H9 (cell line): Measurements from ENCODE around the gene NTSR2. TPM values are rescaled to one million over a fixed set of nuclear protein-coding genes. Genes with fewer than 3 reads are reported as not detected.

Experiments
- DNase-seq: peaks from one replicate; pipeline ENCODE4 v3.0.0-alpha.2; 2017
- H2AFZ ChIP-seq: one replicate; pipeline ENCODE4 v1.6.1; 2013; ENCODE audit warnings: mild to moderate bottlenecking, low read length, control low read depth, moderate library complexity
- H2AK5ac ChIP-seq: 2 replicates; pipeline ENCODE4 v1.6.1; 2013; ENCODE audit warnings: low read length, control low read depth, mixed read lengths; ENCODE audit not compliant: insufficient read length
- H2BK120ac ChIP-seq: one replicate; pipeline ENCODE4 v1.6.1; 2013; ENCODE audit warnings: low read depth, mild to moderate bottlenecking, low read length, control low read depth, inconsistent platforms; ENCODE audit not compliant: poor library complexity, severe bottlenecking
- H2BK12ac ChIP-seq: 2 replicates; pipeline ENCODE4 v1.6.1; 2013; ENCODE audit warnings: low read length, control low read depth, mixed read lengths, low read depth; ENCODE audit not compliant: insufficient read length
- H2BK15ac ChIP-seq: 2 replicates; pipeline ENCODE4 v1.6.1; 2013; ENCODE audit warnings: low read depth, low read length, control low read depth
- H2BK20ac ChIP-seq: one replicate; pipeline ENCODE4 v1.6.1; 2013; ENCODE audit warnings: low read depth, mild to moderate bottlenecking, low read length, control low read depth, inconsistent platforms; ENCODE audit not compliant: poor library complexity, severe bottlenecking
- H2BK5ac ChIP-seq: 2 replicates; pipeline ENCODE4 v1.6.1; 2013; ENCODE audit warnings: low read length, control low read depth, mixed read lengths; ENCODE audit not compliant: insufficient read length
- H3K14ac ChIP-seq: 2 replicates; pipeline ENCODE4 v1.6.1; 2013; ENCODE audit warnings: low read length, control low read depth; ENCODE audit not compliant: insufficient read depth
- H3K18ac ChIP-seq: 2 replicates; pipeline ENCODE4 v1.6.1; 2013; ENCODE audit warnings: low read depth, mild to moderate bottlenecking, mixed read lengths, low read length, control low read depth; ENCODE audit not compliant: insufficient read length
- H3K23ac ChIP-seq: 2 replicates; pipeline ENCODE4 v1.6.1; 2013; ENCODE audit warnings: low read length, control low read depth, mixed read lengths, low read depth; ENCODE audit not compliant: insufficient read length
- H3K23me2 ChIP-seq: 2 replicates; pipeline ENCODE4 v1.6.1; 2013; ENCODE audit warnings: low read depth, mild to moderate bottlenecking, mixed read lengths, low read length, control low read depth; ENCODE audit not compliant: insufficient read length, poor library complexity, severe bottlenecking
- H3K27ac ChIP-seq: 2 replicates; pipeline ENCODE4 v1.5.1; 2013; ENCODE audit warnings: low read length, control low read depth, mixed read lengths, low read depth; ENCODE audit not compliant: insufficient read length
- H3K27me3 ChIP-seq: 2 replicates; pipeline ENCODE4 v1.6.1; 2013; ENCODE audit warnings: low read length, control low read depth, inconsistent platforms; ENCODE audit not compliant: insufficient read depth
- H3K4ac ChIP-seq: 2 replicates; pipeline ENCODE4 v1.6.1; 2013; ENCODE audit warnings: low read depth, mild to moderate bottlenecking, control low read depth, inconsistent platforms, low read length, moderate library complexity
- H3K4me1 ChIP-seq: 2 replicates; pipeline ENCODE4 v1.6.1; 2013; ENCODE audit warnings: low read length, control low read depth, inconsistent platforms; ENCODE audit not compliant: insufficient read depth
- H3K4me2 ChIP-seq: 2 replicates; pipeline ENCODE4 v1.6.1; 2013; ENCODE audit warnings: low read length, control low read depth, mixed read lengths; ENCODE audit not compliant: insufficient read length, insufficient read depth
- H3K56ac ChIP-seq: 2 replicates; pipeline ENCODE4 v1.6.1; 2013; ENCODE audit warnings: low read depth, mild to moderate bottlenecking, mixed read lengths, low read length, control low read depth; ENCODE audit not compliant: insufficient read length
- H3K79me1 ChIP-seq: 2 replicates; pipeline ENCODE4 v1.6.1; 2013; ENCODE audit warnings: low read depth, mild to moderate bottlenecking, moderate library complexity, low read length, control low read depth, inconsistent platforms; ENCODE audit not compliant: insufficient read depth, poor library complexity, severe bottlenecking
- H3K79me2 ChIP-seq: 2 replicates; pipeline ENCODE4 v1.6.1; 2013; ENCODE audit warnings: low read length, control low read depth, inconsistent platforms; ENCODE audit not compliant: insufficient read depth
- H3K9ac ChIP-seq: 2 replicates; pipeline ENCODE4 v1.6.1; 2013; ENCODE audit warnings: low read length, control low read depth, mixed read lengths; ENCODE audit not compliant: insufficient read length; ENCODE audit errors: extremely low read depth
- H3K9me3 ChIP-seq: one replicate; pipeline ENCODE4 v1.6.1; 2013; ENCODE audit warnings: low read depth, low read length, inconsistent platforms; ENCODE audit not compliant: control insufficient read depth
- H3T11ph ChIP-seq: one replicate; pipeline ENCODE4 v1.6.1; 2013; ENCODE audit warnings: mild to moderate bottlenecking, low read length, control low read depth, inconsistent platforms
- H4K20me1 ChIP-seq: one replicate; pipeline ENCODE4 v1.6.1; 2013; ENCODE audit not compliant: control insufficient read depth, insufficient read length, insufficient read depth
- H4K5ac ChIP-seq: 2 replicates; pipeline ENCODE4 v1.6.1; 2013; ENCODE audit warnings: low read depth, mild to moderate bottlenecking, mixed read lengths, low read length, control low read depth; ENCODE audit not compliant: insufficient read length
- H4K8ac ChIP-seq: replicated peaks from 2 replicates; pipeline ENCODE4 v1.6.1; 2013; ENCODE audit warnings: low read length, control low read depth, mixed read lengths, low read depth; ENCODE audit not compliant: insufficient read length
- H4K91ac ChIP-seq: 2 replicates; pipeline ENCODE4 v1.6.1; 2013; ENCODE audit warnings: low read depth, mild to moderate bottlenecking, moderate library complexity, mixed read lengths, low read length, control low read depth; ENCODE audit not compliant: insufficient read length
- H3K27ac Mint-ChIP-seq, 3 experiments: 2 replicates in 2 of 3; 3 replicates in 1 of 3; pipeline ENCODE4 v1.8.0; 2020 to 2021; ENCODE audit warnings: mixed read lengths in 3 of 3, mild to moderate bottlenecking in 1 of 3, moderate library complexity in 1 of 3
- H3K27me3 Mint-ChIP-seq: 2 replicates; pipeline ENCODE4 v1.8.0; 2021; ENCODE audit warnings: low read depth, mild to moderate bottlenecking, moderate library complexity, mixed read lengths
- H3K36me3 Mint-ChIP-seq, 3 experiments: 2 replicates in 2 of 3; 3 replicates in 1 of 3; pipeline ENCODE4 v1.8.0; 2020 to 2021; ENCODE audit warnings: low read depth in 3 of 3, mixed read lengths in 3 of 3; ENCODE audit not compliant: insufficient read depth in 1 of 3
- H3K4me1 Mint-ChIP-seq, 2 experiments: 2 replicates each; pipeline ENCODE4 v1.8.0; 2020; ENCODE audit warnings: mixed read lengths in 2 of 2
- H3K4me3 Mint-ChIP-seq, 2 experiments: 2 replicates in 1 of 2; 3 replicates in 1 of 2; pipeline ENCODE4 v1.8.0; 2020 to 2021; ENCODE audit warnings: mild to moderate bottlenecking in 2 of 2, mixed read lengths in 2 of 2, moderate library complexity in 1 of 2
- H3K9me3 Mint-ChIP-seq, 2 experiments: 2 replicates in 1 of 2; 3 replicates in 1 of 2; pipeline ENCODE4 v1.8.0; 2020; ENCODE audit warnings: mild to moderate bottlenecking in 2 of 2, mixed read lengths in 2 of 2, moderate library complexity in 1 of 2
- WGBS: extraction: QIAGEN DNeasy Blood & Tissue Kit; methylation state at CpG from one replicate; pipeline ENCODE4 v1.1.7; 2013; ENCODE audit warnings: missing lambda C conversion rate, low lambda C conversion rate, mixed read lengths; ENCODE audit not compliant: insufficient read length; ENCODE audit errors: extremely low coverage; 5-methylcytosine and 5-hydroxymethylcytosine counted together
- long read RNA-seq: library from polyadenylated mRNA; unstranded; transcript quantifications from one replicate; pipeline ENCODE4 v2.0.0, GENCODE V29; 2020
- total RNA-seq: library from RNA; stranded (reverse); gene quantifications from 2 replicates; pipeline ENCODE4 v1.2.1, GENCODE V29; 2021
- TF ChIP-seq, protein P1 (sequence below): fragments of 200-600 bp; sonication (generic); conservative IDR thresholded peaks from 3 replicates; pipeline ENCODE4 v1.8.0; 2021; ENCODE audit warnings: antibody characterized with exemption, mild to moderate bottlenecking

Gene NTSR2
- not detected in 2 replicates for total RNA-seq
- long read RNA-seq, partial matches to known transcripts, result 0 of 1 reads
- long read RNA-seq, other reads (novel, unspliced or antisense), result 1 of 1 reads

- no peak within 1 kb of the TSS for H3T11ph ChIP-seq
- H3K56ac ChIP-seq, result no peak within 1 kb of the TSS
- H3K23me2 ChIP-seq, result peaks cover 3% of the 10 kb centered on the region
- H4K91ac ChIP-seq, result no peak within 1 kb of the TSS
- no peaks in the 10 kb centered on the region for H3K79me2 ChIP-seq
- H2BK5ac ChIP-seq, result no peak within 1 kb of the TSS
- H2AFZ ChIP-seq, result no peak within 1 kb of the TSS
- peaks cover 10% of the 10 kb centered on the region for H3K27me3 ChIP-seq
- peaks cover 5 to 6% of the 10 kb centered on the region in 2 experiments for H3K4me1 Mint-ChIP-seq
- no peak within 1 kb of the TSS for H4K8ac ChIP-seq
- H3K9me3 Mint-ChIP-seq, result no peaks in the 10 kb centered on the region
- no peak within 1 kb of the TSS for H3K4me2 ChIP-seq
- no peak within 1 kb of the TSS for H4K5ac ChIP-seq
- no peak within 1 kb of the TSS for H3K27ac Mint-ChIP-seq
- peaks cover 46% of the 10 kb centered on the region for H3K27me3 Mint-ChIP-seq
- peak within 1 kb of the TSS; percentile 2 to 38; a peak in 3 of 5 replicates for H3K4me3 Mint-ChIP-seq
- no CpG with 5 or more reads among the region's 93 CpGs for WGBS
- H2BK120ac ChIP-seq, result no peak within 1 kb of the TSS
- H3K14ac ChIP-seq, result no peak within 1 kb of the TSS
- no peaks in the 10 kb centered on the region for H3K36me3 Mint-ChIP-seq
- no peak within 1 kb of the TSS for H3K23ac ChIP-seq
- H3K27ac ChIP-seq, result no peak within 1 kb of the TSS
- no peaks in the 10 kb centered on the region for H3K9me3 ChIP-seq
- H3K4ac ChIP-seq, result no peak within 1 kb of the TSS
- H3K4me1 ChIP-seq, result no peaks in the 10 kb centered on the region
- H4K20me1 ChIP-seq, result no peaks in the 10 kb centered on the region
- H2BK15ac ChIP-seq, result no peak within 1 kb of the TSS
- no peak within 1 kb of the TSS for H2BK12ac ChIP-seq
- no peak within 1 kb of the TSS for H3K9ac ChIP-seq
- DNase-seq, result peak; percentile 89
- no peak within 1 kb of the TSS for H2AK5ac ChIP-seq
- H2BK20ac ChIP-seq, result no peak within 1 kb of the TSS
- H3K79me1 ChIP-seq, result no peaks in the 10 kb centered on the region
- H3K18ac ChIP-seq, result no peak within 1 kb of the TSS
- TF ChIP-seq, protein P1, sequence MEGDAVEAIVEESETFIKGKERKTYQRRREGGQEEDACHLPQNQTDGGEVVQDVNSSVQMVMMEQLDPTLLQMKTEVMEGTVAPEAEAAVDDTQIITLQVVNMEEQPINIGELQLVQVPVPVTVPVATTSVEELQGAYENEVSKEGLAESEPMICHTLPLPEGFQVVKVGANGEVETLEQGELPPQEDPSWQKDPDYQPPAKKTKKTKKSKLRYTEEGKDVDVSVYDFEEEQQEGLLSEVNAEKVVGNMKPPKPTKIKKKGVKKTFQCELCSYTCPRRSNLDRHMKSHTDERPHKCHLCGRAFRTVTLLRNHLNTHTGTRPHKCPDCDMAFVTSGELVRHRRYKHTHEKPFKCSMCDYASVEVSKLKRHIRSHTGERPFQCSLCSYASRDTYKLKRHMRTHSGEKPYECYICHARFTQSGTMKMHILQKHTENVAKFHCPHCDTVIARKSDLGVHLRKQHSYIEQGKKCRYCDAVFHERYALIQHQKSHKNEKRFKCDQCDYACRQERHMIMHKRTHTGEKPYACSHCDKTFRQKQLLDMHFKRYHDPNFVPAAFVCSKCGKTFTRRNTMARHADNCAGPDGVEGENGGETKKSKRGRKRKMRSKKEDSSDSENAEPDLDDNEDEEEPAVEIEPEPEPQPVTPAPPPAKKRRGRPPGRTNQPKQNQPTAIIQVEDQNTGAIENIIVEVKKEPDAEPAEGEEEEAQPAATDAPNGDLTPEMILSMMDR, result no peak
Measured at GRCh38 chr2:11669454-11670291, at the start of gene NTSR2. Gene NTSR2 (minus strand): TSS chr2:11670195. CDS start chr2:11670129, 66 bp downstream.
